IPS DF 4.7 (cell line): ENCODE measurements around the gene MORN2.
"Not testable (repeated sequence)": the region's sequence is repeated elsewhere in the genome, so short reads cannot be mapped to it uniquely, and the experiment has no call there.

Source experiments
- DNase-seq: peaks from one replicate; pipeline ENCODE4 v3.0.0-alpha.2; 2013; ENCODE audit warnings: low spot score; ENCODE audit errors: extremely low read depth

The MORN2 gene

GRCh38 chr2:38875576-38876367, at the start of gene MORN2, which contains the start of gene DHX57:
TSS of gene MORN2 (plus strand) at chr2:38875976.
TSS of gene DHX57 (minus strand) at chr2:38875934. CDS start at chr2:38868405, 7,529 bp downstream.
- peak; percentile 62 for DNase-seq

GRCh38 chr2:38827539-38828145, 48.1 kb upstream of the MORN2 start:
- DNase-seq = not testable (repeated sequence)

GRCh38 chr2:38828460-38828859, 47.3 kb upstream of the MORN2 start:
- no peak for DNase-seq

- DNase-seq = no peak
These were observed 45.8 kb upstream of the MORN2 start for GRCh38 chr2:38829971-38830370.

- no peak for DNase-seq
These were observed 45.1 kb upstream of the MORN2 start for GRCh38 chr2:38830526-38831159.

GRCh38 chr2:38835015-38835601, 40.7 kb upstream of the MORN2 start:
- DNase-seq = no peak

GRCh38 chr2:38835990-38836389, 39.8 kb upstream of the MORN2 start:
- DNase-seq = no peak

GRCh38 chr2:38836791-38837190, 39.0 kb upstream of the MORN2 start:
- DNase-seq = no peak

GRCh38 chr2:38850045-38850444, 25.7 kb upstream of the MORN2 start:
- DNase-seq = no peak

GRCh38 chr2:38856165-38856564, 19.6 kb upstream of the MORN2 start:
- no peak for DNase-seq

- DNase-seq = no peak
These were observed 13.3 kb upstream of the MORN2 start for GRCh38 chr2:38862476-38862875.

- no peak for DNase-seq
These were observed 12.6 kb upstream of the MORN2 start for GRCh38 chr2:38863061-38863695.

GRCh38 chr2:38866773-38867443, 8.9 kb upstream of the MORN2 start:
- no peak for DNase-seq

GRCh38 chr2:38871432-38871831, 4.3 kb upstream of the MORN2 start:
- DNase-seq = no peak

GRCh38 chr2:38873763-38874162, 2.0 kb upstream of the MORN2 start:
- DNase-seq = no peak

- DNase-seq = no peak
These were observed 575 bp upstream of the MORN2 start for GRCh38 chr2:38875227-38875575.

- no peak for DNase-seq
These were observed 631 bp downstream of the MORN2 start for GRCh38 chr2:38876407-38876806.

GRCh38 chr2:38886063-38886462, 10.3 kb downstream of the MORN2 start:
- DNase-seq = no peak

- no peak for DNase-seq
These were observed 11.6 kb downstream of the MORN2 start for GRCh38 chr2:38887347-38887746.

- DNase-seq = no peak
These were observed 12.3 kb downstream of the MORN2 start for GRCh38 chr2:38887902-38888554.

GRCh38 chr2:38889045-38889444, 13.3 kb downstream of the MORN2 start:
- no peak for DNase-seq
